ENCODE results near the gene FGF14. TPM values are rescaled to one million over a fixed set of nuclear protein-coding genes. Genes with fewer than 3 reads are reported as not detected.

The FGF14 gene
- total RNA-seq, 1 donor from 2014 or later, result 0.23 TPM

DNA sequence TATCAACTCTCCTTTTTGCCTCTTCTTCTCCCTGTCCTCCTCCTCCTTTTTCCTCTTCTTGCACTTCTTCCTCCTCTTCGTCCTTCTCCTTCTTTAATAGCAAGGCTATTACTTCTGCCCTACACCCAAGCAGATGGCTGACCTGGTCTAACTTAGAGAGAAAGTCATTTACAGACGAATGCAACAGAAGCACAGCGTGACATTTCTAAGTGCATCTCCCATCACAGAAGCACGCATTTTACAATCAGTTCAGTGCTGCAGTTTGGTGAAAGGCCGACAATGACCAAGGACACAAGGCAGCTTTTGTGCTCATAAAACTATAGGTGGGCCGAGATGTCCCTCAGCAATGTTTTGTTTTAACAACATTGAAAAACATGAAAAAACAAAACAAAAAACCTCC lies 231.5 kb downstream of the FGF14 start:
- no peak overlapping the region for H3K4me3 Mint-ChIP-seq (ENCODE audit: unreplicated experiment)
- Histone ChIP-seq H2AFZ (ENCODE audit: low read depth, low read length) (no peak overlapping the region), H3K79me2 (ENCODE audit: insufficient read depth, low read length) (no peaks in the 10 kb centered on the region), H3K4me1 (ENCODE audit: insufficient read depth, low read length) (no peaks in the 10 kb centered on the region), H3K9me3 (ENCODE audit: insufficient read depth, low read depth, low read length) (no peaks in the 10 kb centered on the region), H3K4me3 (ENCODE audit: insufficient read depth, low read depth, low read length) (no peak overlapping the region), H3K27me3 (ENCODE audit: insufficient read depth, low read length) (no peaks in the 10 kb centered on the region), H3K27ac (ENCODE audit: low read depth, low read length) (no peak overlapping the region), H3K36me3 (ENCODE audit: insufficient read depth, low read length) (no peaks in the 10 kb centered on the region), H4K20me1 (ENCODE audit: insufficient read depth, low read length) (no peaks in the 10 kb centered on the region), H3K4me2 (ENCODE audit: low read length) (no peak overlapping the region), H3K9ac (ENCODE audit: low read length) (no peak overlapping the region)
- H3K27ac Mint-ChIP-seq (ENCODE audit: unreplicated experiment), result no peak overlapping the region
- peaks cover 2% of the 10 kb centered on the region for H3K9me3 Mint-ChIP-seq (ENCODE audit: unreplicated experiment)
- no peaks in the 10 kb centered on the region for H3K4me1 Mint-ChIP-seq (ENCODE audit: low read depth, unreplicated experiment)
- no peak for DNase-seq (ENCODE audit: low read depth)
- no peak for FAIRE-seq
- no peak for TF ChIP-seq EZH2 (IDR thresholded peaks at IDR 0.05; ENCODE audit: insufficient read depth, low read length)
- TF ChIP-seq, protein P1, sequence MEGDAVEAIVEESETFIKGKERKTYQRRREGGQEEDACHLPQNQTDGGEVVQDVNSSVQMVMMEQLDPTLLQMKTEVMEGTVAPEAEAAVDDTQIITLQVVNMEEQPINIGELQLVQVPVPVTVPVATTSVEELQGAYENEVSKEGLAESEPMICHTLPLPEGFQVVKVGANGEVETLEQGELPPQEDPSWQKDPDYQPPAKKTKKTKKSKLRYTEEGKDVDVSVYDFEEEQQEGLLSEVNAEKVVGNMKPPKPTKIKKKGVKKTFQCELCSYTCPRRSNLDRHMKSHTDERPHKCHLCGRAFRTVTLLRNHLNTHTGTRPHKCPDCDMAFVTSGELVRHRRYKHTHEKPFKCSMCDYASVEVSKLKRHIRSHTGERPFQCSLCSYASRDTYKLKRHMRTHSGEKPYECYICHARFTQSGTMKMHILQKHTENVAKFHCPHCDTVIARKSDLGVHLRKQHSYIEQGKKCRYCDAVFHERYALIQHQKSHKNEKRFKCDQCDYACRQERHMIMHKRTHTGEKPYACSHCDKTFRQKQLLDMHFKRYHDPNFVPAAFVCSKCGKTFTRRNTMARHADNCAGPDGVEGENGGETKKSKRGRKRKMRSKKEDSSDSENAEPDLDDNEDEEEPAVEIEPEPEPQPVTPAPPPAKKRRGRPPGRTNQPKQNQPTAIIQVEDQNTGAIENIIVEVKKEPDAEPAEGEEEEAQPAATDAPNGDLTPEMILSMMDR (IDR thresholded peaks at IDR 0.05; ENCODE audit: insufficient read depth, low read depth, low read length), result no peak
- H3K27me3 Mint-ChIP-seq (ENCODE audit: low read depth, unreplicated experiment), result no peaks in the 10 kb centered on the region
- H3K36me3 Mint-ChIP-seq (ENCODE audit: low read depth, unreplicated experiment), result no peaks in the 10 kb centered on the region

- TF ChIP-seq, protein P1 (IDR thresholded peaks at IDR 0.05; ENCODE audit: insufficient read depth, low read depth, low read length), result no peak
- no peak for TF ChIP-seq EZH2 (IDR thresholded peaks at IDR 0.05; ENCODE audit: insufficient read depth, low read length)
- Histone ChIP-seq H3K36me3 (ENCODE audit: insufficient read depth, low read length) (no peaks in the 10 kb centered on the region), H3K4me1 (ENCODE audit: insufficient read depth, low read length) (no peaks in the 10 kb centered on the region), H3K9me3 (ENCODE audit: insufficient read depth, low read depth, low read length) (no peaks in the 10 kb centered on the region), H3K4me3 (ENCODE audit: insufficient read depth, low read depth, low read length) (no peak overlapping the region), H3K4me2 (ENCODE audit: low read length) (no peak overlapping the region), H4K20me1 (ENCODE audit: insufficient read depth, low read length) (no peaks in the 10 kb centered on the region), H3K27me3 (ENCODE audit: insufficient read depth, low read length) (no peaks in the 10 kb centered on the region), H3K27ac (ENCODE audit: low read depth, low read length) (no peak overlapping the region), H3K9ac (ENCODE audit: low read length) (no peak overlapping the region), H2AFZ (ENCODE audit: low read depth, low read length) (no peak overlapping the region), H3K79me2 (ENCODE audit: insufficient read depth, low read length) (no peaks in the 10 kb centered on the region)
- Mint-ChIP-seq H3K36me3 (ENCODE audit: low read depth, unreplicated experiment) (no peaks in the 10 kb centered on the region), H3K9me3 (ENCODE audit: unreplicated experiment) (peaks cover 2% of the 10 kb centered on the region), H3K4me1 (ENCODE audit: low read depth, unreplicated experiment) (no peaks in the 10 kb centered on the region), H3K27me3 (ENCODE audit: low read depth, unreplicated experiment) (no peaks in the 10 kb centered on the region), H3K27ac (ENCODE audit: unreplicated experiment) (no peak overlapping the region), H3K4me3 (ENCODE audit: unreplicated experiment) (no peak overlapping the region)
- no peak for DNase-seq (ENCODE audit: low read depth)
- FAIRE-seq, result no peak
These were observed 232.3 kb downstream of the FGF14 start for GRCh38 chr13:102169471-102170015.

DNA sequence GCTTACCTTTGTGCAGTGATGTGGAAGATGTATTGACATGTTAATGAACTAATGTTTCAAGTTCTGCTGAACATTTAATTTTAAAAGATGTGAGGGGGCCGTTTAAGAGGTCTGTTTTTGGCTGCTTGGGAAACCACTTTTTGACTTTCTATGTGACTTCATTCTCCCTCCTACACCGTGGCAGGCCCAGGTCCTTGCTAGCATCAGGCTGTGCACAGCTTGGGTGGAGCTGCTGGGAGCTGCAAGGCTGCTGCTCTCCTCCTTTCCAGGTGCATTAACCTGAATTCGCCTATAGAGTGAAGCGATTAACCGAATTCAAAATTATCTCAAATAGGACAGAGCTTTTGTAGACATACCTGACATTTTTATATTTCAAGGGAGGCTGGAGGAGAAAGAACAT lies 249.1 kb downstream of the FGF14 start:
- Mint-ChIP-seq H3K27ac (ENCODE audit: unreplicated experiment) (no peak overlapping the region), H3K9me3 (ENCODE audit: unreplicated experiment) (no peaks in the 10 kb centered on the region), H3K4me3 (ENCODE audit: unreplicated experiment) (no peak overlapping the region), H3K27me3 (ENCODE audit: low read depth, unreplicated experiment) (no peaks in the 10 kb centered on the region), H3K36me3 (ENCODE audit: low read depth, unreplicated experiment) (no peaks in the 10 kb centered on the region), H3K4me1 (ENCODE audit: low read depth, unreplicated experiment) (no peaks in the 10 kb centered on the region)
- no peaks in the 10 kb centered on the region for H4K20me1 ChIP-seq (ENCODE audit: insufficient read depth, low read length)
- H3K4me3 ChIP-seq (ENCODE audit: insufficient read depth, low read depth, low read length), result no peak overlapping the region
- no peak overlapping the region for H3K27ac ChIP-seq (ENCODE audit: low read depth, low read length)
- H3K4me2 ChIP-seq (ENCODE audit: low read length), result no peak overlapping the region
- H3K4me1 ChIP-seq (ENCODE audit: insufficient read depth, low read length), result no peaks in the 10 kb centered on the region
- H3K79me2 ChIP-seq (ENCODE audit: insufficient read depth, low read length), result no peaks in the 10 kb centered on the region
- DNase-seq (ENCODE audit: low read depth) (no peak), FAIRE-seq (no peak)
- no peak overlapping the region for H2AFZ ChIP-seq (ENCODE audit: low read depth, low read length)
- TF ChIP-seq, protein P1 (IDR thresholded peaks at IDR 0.05; ENCODE audit: insufficient read depth, low read depth, low read length), result no peak
- no peak for TF ChIP-seq EZH2 (IDR thresholded peaks at IDR 0.05; ENCODE audit: insufficient read depth, low read length)
- H3K9me3 ChIP-seq (ENCODE audit: insufficient read depth, low read depth, low read length), result peaks cover 5% of the 10 kb centered on the region
- H3K9ac ChIP-seq (ENCODE audit: low read length), result no peak overlapping the region
- no peaks in the 10 kb centered on the region for H3K36me3 ChIP-seq (ENCODE audit: insufficient read depth, low read length)
- H3K27me3 ChIP-seq (ENCODE audit: insufficient read depth, low read length), result no peaks in the 10 kb centered on the region

Data from astrocyte (in vitro differentiated cells and primary cell).